A673 (cell line): ENCODE data around the gene PTGDS. TPM values are rescaled to one million over a fixed set of nuclear protein-coding genes. Genes with fewer than 3 reads are reported as not detected.

Experiments
- BruUV-seq: library from RNA; stranded (reverse); fragments of 400-500 nt; replicated peaks from 2 replicates; lab custom pipeline; 2021; lab: Mats Ljungman, UMichigan
- CTCF ChIA-PET: fragments of 300-600 bp; sonication (Branson Sonifier 250); formaldehyde crosslinking; loops from one replicate; lab custom pipeline; 2022; ENCODE audit warnings: antibody characterized with exemption; lab: Charles Lee
- POLR2A ChIA-PET: fragments of 300-600 bp; sonication (Branson Sonifier 250); formaldehyde crosslinking; loops from one replicate; lab custom pipeline; 2022; ENCODE audit warnings: antibody characterized with exemption; ENCODE audit not compliant: low non-redundant PET; lab: Charles Lee
- DNase-seq: peaks from one replicate; pipeline ENCODE4 v3.0.0-alpha.2; 2015; ENCODE audit warnings: low spot score
- H3K27ac ChIP-seq: fragments of 200-600 bp; sonication (generic); 2 replicates; pipeline ENCODE4 v1.5.1; 2016; ENCODE audit warnings: mixed run types, low read depth, mild to moderate bottlenecking, mixed read lengths, antibody characterized with exemption, low read length; ENCODE audit not compliant: poor library complexity, severe bottlenecking
- H3K27me3 ChIP-seq: fragments of 200-600 bp; sonication (generic); replicated peaks from 2 replicates; pipeline ENCODE4 v1.6.1; 2017; ENCODE audit warnings: mixed run types, low read depth, mild to moderate bottlenecking, mixed read lengths, antibody characterized with exemption, low read length; ENCODE audit not compliant: insufficient read depth, poor library complexity
- H3K36me3 ChIP-seq: fragments of 200-600 bp; sonication (generic); 2 replicates; pipeline ENCODE4 v1.6.1; 2016; ENCODE audit warnings: mixed run types, mild to moderate bottlenecking, mixed read lengths, antibody characterized with exemption, low read length; ENCODE audit not compliant: insufficient read depth, poor library complexity, severe bottlenecking
- H3K4me1 ChIP-seq: fragments of 200-600 bp; sonication (generic); 2 replicates; pipeline ENCODE4 v1.6.1; 2017; ENCODE audit warnings: mixed run types, mild to moderate bottlenecking, mixed read lengths, antibody characterized with exemption, low read length; ENCODE audit not compliant: insufficient read depth, poor library complexity, severe bottlenecking
- H3K4me3 ChIP-seq: fragments of 200-600 bp; sonication (generic); 2 replicates; pipeline ENCODE4 v1.5.1; 2016; ENCODE audit warnings: low read depth, mixed run types, mild to moderate bottlenecking, mixed read lengths, low read length; ENCODE audit not compliant: poor library complexity, severe bottlenecking
- H3K9me3 ChIP-seq: fragments of 200-600 bp; sonication (generic); 2 replicates; pipeline ENCODE4 v1.6.1; 2016; ENCODE audit warnings: mixed run types, low read depth, mild to moderate bottlenecking, mixed read lengths, antibody characterized with exemption, low read length; ENCODE audit not compliant: poor library complexity, severe bottlenecking
- EZH2 ChIP-seq: fragments of 200-600 bp; sonication (generic); IDR thresholded peaks from 2 replicates; pipeline ENCODE4 v1.6.1; 2017; ENCODE audit warnings: borderline replicate concordance, low read depth, mild to moderate bottlenecking, mixed read lengths, antibody characterized with exemption, low read length; ENCODE audit not compliant: poor library complexity, severe bottlenecking
- intact Hi-C: fragments of 100-400 bp; cut with micrococcal nuclease; formaldehyde crosslinking; loops from one replicate; pipeline ENCODE4 v1.10.0; 2022; ENCODE audit not compliant: unreplicated experiment
- total RNA-seq: library from RNA; stranded (reverse); gene quantifications from 2 replicates; pipeline ENCODE4 v1.2.3, GENCODE V29; 2021
- TF ChIP-seq, protein P1 (sequence below): fragments of 300-800, 200-600 bp; sonication (generic); conservative IDR thresholded peaks from 2 replicates; pipeline ENCODE4 v1.5.1; 2017; ENCODE audit warnings: low read depth, mild to moderate bottlenecking, antibody characterized with exemption, low read length, moderate library complexity, mixed read lengths

PTGDS gene
- total RNA-seq, 1 experiment from 2014 or later: not detected

GRCh38 chr9:136972335-136972734 lies 5.0 kb upstream of the PTGDS start:
- no peak overlapping the region for H3K27ac ChIP-seq
- intact Hi-C loops: no loop called here
- BruUV-seq: no TSS peak
- ChIA-PET POLR2A (no interaction called here), CTCF (no interaction called here)
- H3K27me3 ChIP-seq: no peaks in the 10 kb centered on the region
- DNase-seq: no peak
- no peaks in the 10 kb centered on the region for H3K9me3 ChIP-seq
- H3K36me3 ChIP-seq: no peaks in the 10 kb centered on the region
- H3K4me1 ChIP-seq: no peaks in the 10 kb centered on the region
- no peak overlapping the region for H3K4me3 ChIP-seq
- TF ChIP-seq, protein P1, sequence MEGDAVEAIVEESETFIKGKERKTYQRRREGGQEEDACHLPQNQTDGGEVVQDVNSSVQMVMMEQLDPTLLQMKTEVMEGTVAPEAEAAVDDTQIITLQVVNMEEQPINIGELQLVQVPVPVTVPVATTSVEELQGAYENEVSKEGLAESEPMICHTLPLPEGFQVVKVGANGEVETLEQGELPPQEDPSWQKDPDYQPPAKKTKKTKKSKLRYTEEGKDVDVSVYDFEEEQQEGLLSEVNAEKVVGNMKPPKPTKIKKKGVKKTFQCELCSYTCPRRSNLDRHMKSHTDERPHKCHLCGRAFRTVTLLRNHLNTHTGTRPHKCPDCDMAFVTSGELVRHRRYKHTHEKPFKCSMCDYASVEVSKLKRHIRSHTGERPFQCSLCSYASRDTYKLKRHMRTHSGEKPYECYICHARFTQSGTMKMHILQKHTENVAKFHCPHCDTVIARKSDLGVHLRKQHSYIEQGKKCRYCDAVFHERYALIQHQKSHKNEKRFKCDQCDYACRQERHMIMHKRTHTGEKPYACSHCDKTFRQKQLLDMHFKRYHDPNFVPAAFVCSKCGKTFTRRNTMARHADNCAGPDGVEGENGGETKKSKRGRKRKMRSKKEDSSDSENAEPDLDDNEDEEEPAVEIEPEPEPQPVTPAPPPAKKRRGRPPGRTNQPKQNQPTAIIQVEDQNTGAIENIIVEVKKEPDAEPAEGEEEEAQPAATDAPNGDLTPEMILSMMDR: no peak
- TF ChIP-seq EZH2: no peak

- Histone ChIP-seq H3K4me1 (no peaks in the 10 kb centered on the region), H3K36me3 (no peaks in the 10 kb centered on the region), H3K27ac (no peak overlapping the region), H3K9me3 (no peaks in the 10 kb centered on the region), H3K27me3 (no peaks in the 10 kb centered on the region), H3K4me3 (no peak overlapping the region)
- POLR2A ChIA-PET: no interaction called here
- CTCF ChIA-PET: no interaction called here
- intact Hi-C loops: no loop called here
- TF ChIP-seq, protein P1: no peak
- TF ChIP-seq EZH2: no peak
- DNase-seq: no peak
- no TSS peak for BruUV-seq
Observed at GRCh38 chr9:136972743-136973142, 4.6 kb upstream of the PTGDS start.

GRCh38 chr9:136973618-136974617 lies 3.4 kb upstream of the PTGDS start:
- no peaks in the 10 kb centered on the region for H3K36me3 ChIP-seq
- intact Hi-C loops: no loop called here
- TF ChIP-seq EZH2: no peak
- TF ChIP-seq, protein P1: no peak
- CTCF ChIA-PET: interaction anchor here (0.8 kb wide), 1 partner anchor 61 kb away, joined by 3 read pairs; no protein-coding TSS in a partner anchor
- DNase-seq: no peak
- no peak overlapping the region for H3K27ac ChIP-seq
- H3K27me3 ChIP-seq: no peaks in the 10 kb centered on the region
- H3K4me3 ChIP-seq: no peak overlapping the region
- no peaks in the 10 kb centered on the region for H3K9me3 ChIP-seq
- no peaks in the 10 kb centered on the region for H3K4me1 ChIP-seq
- BruUV-seq: no TSS peak
- POLR2A ChIA-PET: no interaction called here
